Measurements from ENCODE around the gene NPB.
"Not testable (repeated sequence)": the region's sequence is repeated elsewhere in the genome, so short reads cannot be mapped to it uniquely, and the experiment has no call there.

NPB gene

DNA sequence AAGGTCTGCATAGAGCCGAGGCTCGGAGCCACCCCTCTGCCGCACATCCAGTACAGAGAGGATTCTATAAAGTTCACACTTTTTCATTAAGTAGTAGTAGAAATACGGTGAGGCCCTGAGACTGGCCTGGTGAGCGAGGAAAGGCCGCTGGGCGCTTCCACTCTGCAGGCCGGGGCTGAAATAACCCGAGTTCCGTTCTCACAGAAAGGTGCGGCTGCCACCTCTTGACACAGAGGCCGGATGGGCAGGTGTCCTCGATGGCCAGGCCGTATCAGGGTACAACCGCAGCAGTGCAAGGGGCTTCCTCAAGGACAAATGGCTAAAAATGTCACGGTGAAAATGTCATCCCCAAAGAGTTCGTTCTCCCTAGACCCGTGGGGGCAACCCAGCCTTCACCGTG lies 9.9 kb downstream of the NPB start:
- no peak for DNase-seq (ENCODE audit: low read depth)

DNA sequence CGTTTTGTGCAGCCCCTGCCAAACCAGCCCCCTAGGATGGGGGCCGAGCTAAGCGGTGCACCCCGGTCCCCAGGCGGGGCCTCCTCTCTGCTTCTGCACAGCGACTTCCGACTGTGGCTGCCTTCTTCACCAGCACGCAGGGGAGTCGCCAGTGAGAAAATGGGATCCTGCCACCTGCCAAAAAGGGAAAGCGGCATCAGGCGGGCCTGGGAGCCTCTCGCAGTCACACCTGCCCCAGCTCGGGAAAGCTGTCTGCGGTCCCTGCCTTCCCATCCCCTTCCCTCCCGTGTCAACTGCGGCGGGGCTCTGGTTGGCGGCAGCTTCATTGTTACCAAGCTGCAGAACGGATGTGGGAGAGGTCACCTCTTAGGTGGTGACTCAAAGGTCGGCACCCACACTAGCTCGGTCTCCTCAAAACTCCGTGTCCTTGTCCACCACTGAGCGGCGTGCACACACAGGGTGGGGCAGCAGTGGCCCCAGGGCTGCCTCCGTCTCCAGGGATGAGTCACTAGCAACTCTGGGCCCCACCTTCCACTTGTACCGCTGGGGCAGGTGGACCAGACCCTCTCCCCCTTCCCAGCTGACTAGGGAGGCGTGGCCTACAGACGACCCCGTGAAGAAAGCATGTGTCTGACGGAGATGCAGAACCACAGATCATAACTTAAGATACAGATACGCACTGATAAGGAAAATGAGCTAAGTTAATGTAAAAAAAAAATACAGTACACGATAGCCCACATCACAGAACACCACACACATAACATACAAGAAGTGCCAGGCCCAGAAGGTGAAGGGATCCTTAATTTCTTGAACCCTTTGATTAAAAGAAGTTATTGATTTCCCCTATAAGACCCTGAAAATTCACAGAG lies 10.6 kb downstream of the NPB start:
- DNase-seq (ENCODE audit: low read depth): no peak

DNA sequence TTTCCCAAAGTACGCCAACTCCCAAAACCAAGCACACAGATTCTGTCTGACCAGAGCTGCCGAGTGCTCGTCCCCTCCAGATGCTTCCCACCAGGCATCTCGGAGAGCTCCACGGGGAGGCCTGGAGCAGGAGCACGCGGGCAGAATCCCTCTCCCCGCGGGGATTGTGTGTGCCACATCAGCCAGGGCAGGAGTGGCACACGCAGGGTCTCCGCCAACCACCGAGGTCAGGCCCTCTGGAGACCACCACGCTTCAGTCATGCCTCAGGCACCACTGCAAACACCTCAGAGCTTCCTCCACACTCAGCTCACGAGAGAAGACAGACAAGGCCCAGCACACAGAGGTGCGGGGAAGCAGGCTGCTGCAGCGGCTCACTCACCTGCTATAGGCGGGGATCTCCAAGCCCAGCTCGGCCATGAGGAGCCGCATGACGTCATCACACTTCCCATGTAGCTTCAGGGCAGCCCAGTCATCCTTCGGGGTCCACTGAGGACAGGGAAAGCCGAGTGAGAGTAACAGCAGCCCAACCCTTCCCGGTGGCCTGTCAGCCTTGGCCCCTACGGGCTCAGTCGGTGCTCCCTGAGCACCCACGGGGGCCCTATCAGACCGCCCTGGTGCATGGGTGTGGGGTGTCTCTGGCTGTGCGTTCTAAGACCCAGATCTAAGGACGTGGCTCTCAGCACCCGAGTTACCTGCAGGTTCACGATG lies 11.5 kb downstream of the NPB start:
- DNase-seq (ENCODE audit: low read depth): no peak

DNA sequence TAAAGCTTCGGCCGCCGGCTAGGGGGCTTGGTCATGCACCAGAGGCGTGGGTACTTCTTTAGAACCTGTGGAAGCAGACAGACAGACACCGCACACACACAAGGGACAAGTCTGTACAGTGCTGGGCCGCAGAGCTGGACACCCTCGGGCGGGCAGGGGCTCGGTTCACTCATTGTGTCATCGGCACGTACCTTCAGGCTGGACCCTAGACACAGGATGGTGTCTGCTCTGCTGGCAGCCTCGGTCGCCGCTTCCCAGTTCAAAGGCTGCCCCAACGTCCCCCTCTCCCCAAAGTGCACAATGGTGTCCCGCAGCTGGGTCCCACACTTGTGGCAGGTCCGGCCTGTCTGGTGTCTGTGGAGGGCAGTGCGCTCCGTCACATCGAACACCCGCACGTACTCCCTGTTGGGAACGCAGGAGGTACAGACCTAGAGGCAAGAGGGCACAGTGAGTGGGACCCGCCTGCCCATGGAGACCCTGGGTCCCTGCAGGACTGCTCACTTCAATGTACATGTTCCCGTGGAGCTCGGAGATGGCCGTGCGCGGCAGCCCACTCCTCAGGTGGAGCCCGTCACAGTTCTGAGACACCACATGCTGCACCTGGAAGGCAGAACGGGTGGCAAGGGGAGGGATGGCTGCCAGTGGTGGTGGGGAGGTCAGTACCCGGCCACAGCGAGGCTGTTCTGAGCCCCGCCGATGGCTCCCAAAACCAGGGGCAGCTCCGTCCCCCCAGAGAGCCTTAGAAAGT lies 12.2 kb downstream of the NPB start:
- no peak for DNase-seq (ENCODE audit: low read depth)

DNA sequence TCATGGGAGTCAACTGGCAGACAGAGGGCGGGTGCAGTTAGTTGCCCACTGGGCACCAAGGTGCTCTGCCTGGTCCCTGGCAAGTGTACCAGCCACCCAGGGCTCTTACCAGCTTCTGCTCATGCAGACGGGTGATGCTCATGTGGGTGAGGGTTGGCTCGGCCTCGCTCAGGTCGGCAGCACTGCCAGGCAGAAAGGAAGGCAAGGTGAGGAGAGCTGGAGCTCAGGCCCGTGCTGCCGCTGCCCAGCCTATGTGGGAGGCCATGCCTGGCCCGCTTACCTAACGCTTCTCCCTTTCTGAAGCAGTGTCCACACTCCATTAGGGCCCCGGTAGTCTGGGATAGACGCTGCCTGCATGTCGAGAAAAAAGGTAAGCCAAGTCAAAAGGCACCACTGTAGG lies 13.3 kb downstream of the NPB start:
- DNase-seq (ENCODE audit: low read depth): no peak

DNA sequence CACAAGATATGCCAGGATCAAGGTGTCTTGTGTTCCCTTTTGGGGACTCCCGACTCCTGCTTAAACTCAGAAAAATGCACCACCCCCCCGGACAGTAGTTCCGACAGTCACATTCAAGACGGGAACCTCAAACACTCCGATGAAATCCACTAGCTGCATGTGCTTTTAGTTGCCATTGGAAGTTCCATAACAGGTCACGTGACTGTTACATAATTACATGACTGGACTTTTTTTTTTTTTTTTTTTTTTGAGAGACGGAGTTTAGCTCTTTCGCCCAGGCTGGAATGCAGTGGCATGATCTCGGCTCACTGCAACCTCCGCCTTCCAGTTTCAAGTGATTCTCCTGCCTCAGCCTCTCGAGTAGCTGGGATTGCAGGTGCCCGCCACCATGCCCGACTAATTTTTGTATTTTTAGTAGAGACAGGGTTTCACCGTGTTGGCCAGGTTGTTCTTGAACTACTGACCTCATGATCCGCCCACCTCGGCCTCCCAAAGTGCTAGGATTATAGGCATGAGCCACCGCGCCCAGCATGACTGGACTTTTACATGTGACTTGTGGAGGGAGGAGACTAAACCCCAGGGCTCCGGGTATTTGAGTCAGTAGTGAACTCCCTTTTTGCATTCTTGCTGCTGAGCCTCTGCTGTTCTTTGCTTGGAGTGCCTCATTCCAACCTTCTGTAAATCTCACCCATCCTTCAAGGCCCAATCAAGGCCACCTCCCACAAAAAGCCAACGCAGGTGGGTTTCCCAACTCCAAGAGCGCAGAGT lies 14.4 kb downstream of the NPB start:
- DNase-seq (ENCODE audit: low read depth): no peak

DNA sequence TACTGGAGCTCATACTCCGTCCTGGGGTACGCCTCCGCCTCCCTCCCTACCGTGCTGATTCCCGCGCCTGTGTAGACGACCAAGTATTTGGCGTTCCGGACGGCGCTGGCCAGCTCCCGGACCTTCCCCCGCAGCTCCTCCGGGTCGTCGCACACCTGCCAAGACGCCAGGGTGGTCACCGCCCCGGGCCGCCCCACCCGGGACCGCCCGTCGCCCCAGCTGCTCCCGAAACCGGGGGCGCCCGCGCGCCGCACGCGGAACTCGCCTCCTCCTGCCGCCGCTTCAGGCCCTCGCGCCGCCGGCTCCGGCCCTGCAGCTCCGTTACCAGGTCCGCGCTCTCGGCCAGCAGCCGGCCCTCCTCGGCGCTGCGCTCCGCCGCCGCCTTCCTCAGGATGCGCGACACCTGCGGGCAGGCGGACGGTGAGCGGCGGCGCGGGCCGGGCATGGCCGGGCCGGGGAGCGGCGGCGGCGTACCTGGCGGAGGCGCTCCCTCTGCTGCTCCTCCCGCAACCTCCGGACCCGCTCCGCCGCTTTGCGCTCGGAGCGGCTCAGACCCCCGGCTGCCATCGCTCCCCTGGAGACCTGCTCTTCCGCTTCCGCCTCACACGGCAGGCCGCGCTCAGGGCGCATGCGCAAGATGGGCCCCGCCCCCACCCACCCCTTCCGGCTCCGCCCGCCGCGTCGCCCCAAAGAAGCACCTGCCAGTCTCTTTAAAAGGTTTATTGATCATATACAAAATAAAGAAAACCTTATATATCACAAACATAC lies 15.7 kb downstream of the NPB start, which contains the start of gene SIRT7:
TSS of gene SIRT7 (minus strand) at position 612 of the 768 bp plus-strand sequence. CDS start at position 567, 45 bp downstream.
- peak; percentile 67 for DNase-seq (ENCODE audit: low read depth)

DNA sequence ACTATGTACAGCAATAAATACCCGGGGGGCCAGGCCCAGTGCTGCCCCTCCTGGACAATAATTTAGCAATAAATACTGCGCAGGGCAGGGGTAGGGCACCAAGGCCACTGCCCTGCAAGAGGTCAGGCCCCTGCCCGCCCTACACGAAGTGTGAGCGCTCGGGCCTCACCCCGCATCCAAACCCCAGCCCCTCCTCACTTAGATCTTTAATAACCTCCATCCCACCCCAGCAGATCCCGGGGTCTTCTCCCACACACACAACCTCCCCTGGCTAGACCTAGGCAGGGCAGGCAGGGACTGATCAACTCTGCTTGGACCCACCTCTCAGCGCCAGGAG lies 16.3 kb downstream of the NPB start:
- not testable (repeated sequence) for DNase-seq (ENCODE audit: low read depth)

DNA sequence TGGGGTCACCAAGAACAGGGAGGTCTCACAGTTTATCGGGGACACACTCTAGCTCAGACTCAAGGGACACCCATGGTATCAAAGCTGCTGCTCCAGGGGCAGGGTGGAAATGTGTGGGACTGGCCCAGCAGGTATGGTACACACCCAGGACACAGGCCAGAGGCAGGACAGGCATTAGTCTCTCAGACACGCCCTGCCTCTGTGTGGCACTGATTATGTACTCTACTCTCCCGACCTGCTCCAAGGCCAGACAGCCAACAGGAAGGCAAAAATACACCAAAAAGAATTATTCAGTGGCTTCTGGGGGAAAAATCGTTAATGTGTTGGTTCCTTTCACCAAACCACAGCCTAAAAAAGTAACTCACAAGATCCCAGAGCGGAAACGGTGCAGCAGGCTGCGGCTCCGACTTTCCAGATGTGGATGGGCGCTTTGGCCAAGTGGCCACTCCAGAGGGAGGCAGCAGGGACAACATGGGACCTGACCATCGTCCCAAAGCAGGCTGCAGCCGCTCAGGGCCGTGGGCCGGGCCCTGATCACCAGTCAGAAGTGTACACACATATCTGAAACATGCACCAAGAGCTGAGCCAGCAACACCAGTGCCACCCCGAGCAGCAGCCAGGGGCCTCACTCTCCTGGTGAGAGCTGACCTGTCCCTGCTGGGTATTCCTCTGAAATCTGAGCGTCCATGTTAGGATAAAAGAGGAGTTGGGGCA lies 17.0 kb downstream of the NPB start:
- DNase-seq (ENCODE audit: low read depth): no peak

DNA sequence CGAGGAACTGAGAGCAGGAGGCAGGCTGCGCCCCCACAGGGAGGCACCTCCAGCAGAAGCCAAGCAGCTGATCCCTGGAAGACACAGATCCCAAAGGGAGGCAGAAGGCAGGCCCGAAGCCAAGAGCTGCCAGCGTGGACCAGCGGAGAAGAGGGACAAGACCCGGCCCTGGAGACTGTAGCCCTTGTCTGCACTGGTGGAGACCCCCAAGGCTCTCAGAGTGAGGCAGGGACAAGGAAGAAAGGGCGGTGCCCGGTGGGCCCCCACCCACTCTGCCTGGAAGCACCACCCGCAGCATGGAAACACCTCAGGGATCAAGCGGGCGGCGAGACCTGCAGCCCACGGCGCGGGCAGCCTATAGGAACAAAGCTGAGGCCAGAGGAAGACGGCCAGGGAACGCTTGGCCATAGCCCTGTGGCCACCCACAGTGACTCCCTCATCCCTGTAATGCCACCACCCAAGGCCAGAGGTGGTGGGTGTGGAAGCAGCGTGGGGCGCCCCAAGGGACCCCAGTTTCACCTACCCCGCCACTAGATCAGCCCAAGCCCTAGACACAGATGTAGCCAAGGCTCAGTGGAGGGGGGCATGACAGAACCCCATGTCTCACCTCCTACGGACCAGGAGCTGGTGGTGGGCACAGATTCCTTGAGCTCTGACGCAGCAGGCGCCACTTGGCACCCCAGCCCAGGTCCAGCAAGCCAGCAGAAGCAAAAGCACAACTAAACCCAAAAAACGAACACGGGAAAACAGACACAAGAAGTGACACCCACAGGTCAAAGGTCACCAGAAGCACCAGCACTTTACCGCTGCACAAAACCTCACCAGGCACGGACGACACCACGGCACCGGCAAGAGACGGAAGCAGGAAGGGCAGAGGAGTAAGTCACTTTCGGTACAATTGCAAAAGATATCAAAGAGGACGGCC lies 18.8 kb downstream of the NPB start:
- no peak for DNase-seq (ENCODE audit: low read depth)

DNA sequence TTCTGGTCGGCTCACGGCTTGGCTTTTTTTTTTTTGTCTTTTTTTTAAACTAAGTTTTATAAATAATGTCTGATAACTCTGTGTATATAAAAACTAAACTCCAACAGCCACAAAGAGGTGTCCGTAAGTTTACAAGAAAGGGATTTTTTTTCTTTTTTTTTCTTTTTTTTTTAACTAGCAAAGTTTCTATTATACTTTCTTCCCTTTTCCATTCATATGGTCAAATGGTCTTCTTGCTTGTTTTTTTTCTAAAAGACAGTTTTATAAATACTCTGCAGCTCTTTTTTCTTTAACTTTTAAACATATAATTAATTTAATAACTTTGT lies 19.5 kb downstream of the NPB start:
- no peak for DNase-seq (ENCODE audit: low read depth)

DNA sequence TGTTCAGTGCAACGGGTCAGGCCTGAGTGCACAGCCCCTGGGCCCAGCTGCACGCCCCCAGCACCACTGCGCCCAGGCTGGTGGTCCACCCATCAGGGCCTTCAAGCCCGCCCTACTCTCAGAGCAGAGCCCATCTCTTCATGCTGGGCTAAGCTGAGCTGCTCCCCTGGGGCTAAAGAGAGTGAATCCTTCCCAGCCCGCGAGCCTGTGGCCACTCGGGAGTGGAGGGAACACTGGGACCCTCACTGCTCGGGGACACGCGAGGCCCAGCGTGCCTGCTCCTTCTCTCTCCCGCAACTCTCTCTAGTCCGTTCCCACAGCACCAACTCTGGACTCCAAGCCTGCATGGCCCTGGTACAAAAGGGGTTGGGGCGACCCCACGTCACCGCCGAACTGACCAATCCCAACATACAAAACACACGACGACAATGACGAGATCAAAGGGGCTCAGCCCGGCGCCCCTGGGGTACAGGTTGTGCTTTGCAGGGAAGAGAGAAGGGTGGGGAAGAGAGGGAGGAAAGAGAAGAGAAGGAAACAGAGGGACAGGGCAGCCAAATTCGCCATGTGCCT lies 20.0 kb downstream of the NPB start:
- DNase-seq (ENCODE audit: low read depth): no peak

DNA sequence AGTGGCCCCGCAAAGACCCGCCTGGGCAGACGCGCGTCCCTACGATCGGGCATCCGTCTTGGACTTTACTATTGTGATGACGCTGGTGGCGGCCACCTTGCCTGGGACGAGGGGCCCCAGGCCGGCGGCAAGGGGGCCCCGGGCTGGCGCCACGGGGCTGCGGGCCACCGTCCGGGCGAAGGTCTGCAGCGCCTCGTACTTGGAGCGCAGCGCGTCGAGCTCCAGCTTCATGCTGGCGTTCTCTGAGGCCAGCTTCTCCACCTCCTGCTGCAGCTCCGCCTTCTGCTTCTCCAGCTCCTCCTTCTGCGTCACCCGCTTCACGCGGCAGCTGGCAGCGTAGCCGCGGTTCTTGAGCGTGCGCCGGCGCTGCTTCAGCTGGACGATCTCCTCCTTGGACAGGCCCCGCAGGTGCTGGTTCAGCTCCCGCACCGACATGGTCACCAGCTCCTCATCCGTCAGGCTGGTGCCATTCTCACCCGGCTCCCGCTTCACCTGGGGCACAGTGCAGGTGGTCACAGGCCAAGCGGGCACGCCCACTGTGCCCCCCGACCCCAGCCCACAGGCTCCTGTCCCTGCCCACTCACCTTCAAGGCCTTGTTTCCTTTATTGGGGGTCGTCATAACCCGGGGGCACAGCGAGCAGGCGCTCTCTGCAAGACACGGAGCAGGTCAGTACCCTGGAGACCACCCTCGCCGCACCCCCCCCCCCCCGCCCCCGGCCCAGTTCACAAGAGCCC lies 20.7 kb downstream of the NPB start:
- no peak for DNase-seq (ENCODE audit: low read depth)

DNA sequence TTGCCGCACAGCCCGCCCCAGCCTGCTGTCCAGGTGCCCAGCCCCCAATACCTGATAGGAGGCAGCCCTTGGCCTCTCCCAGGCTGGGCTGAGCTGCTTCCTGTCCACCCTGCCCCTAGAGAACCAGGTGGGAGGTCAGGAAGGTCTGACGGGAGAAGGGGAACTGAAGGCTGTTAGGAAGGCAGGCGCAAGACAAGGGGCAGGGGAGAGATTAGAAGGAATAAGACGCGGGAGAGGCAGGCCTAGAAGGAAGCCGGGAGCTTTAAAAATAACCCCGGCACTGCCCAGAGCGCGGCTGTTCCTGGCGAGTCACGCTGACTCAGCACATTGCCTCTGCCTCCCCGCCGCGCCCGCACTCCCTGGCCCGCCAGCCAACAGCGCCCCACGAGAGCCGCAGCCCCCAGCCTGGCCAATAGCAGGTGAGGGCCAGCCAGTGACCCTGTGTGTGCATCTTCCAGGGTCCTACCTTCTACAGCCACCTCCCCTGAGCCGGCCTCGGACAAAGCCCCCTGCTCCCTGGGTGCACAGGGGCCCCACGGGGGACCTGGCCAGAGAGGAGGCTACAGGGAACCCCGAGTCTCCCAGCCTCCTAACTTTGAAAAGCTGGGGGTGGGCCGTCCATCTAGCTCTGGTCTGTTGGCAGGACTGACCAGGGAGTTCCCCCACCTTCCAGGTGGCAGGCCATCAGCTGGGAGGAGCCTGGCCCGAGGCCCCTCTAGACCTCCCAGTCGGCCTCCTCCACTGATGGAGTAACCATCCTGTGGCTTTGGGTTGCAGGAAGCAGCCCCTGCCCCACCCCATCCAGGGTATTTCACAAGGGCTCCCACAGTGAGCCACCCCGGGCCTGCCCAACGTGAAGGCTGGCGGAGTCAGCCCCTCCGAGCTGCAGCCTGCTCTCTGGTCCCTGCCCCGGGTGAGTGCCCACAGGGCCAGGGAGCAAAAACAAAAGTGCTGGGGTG lies 21.5 kb downstream of the NPB start:
- DNase-seq (ENCODE audit: low read depth): no peak

DNA sequence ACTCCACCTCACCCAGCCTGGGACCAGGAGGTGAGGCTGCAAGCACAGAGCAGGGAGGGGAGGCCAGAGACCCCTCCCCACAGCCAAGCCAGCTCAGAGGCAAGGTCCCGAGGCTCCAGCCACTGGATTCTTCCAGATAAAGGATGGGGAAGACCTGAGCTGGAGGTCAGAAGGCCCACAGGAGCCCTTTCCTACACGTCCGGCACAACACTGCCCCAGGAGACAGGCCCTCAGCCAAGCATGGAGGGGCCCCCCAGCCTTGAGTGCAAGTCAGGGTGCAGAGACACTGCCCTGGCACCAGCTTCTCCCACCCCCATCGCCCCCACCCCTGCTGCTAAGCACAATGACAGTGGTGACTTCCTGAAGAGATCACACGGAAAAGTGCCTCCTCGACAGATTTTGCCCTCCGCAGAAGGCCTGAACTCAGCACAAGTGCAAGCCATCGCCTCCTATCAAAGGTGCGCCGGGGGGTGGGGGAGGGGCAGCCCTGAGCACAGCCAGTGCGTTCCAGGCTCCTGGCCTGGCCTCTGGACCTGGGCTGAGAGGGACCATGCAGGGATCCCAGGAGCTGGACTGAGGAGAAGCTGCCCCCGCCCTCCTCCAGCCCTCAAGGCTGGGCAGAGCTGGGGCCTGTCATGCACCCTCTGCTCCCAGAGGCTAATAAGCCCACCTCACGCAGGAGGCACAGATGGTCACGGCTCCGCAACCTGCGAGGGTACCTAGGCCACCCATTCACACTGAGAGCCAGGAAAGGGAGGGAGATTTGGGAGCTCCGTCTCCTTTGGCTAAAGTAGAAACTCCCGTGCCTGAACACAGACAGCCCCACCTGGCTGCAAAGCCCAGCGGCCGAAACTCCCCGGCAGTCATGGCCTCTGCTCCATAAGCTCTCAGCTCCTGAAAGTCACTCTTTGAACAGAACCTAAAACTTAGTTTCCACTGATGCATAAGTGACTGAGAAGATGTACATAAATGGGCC lies 22.8 kb downstream of the NPB start:
- no peak for DNase-seq (ENCODE audit: low read depth)

DNA sequence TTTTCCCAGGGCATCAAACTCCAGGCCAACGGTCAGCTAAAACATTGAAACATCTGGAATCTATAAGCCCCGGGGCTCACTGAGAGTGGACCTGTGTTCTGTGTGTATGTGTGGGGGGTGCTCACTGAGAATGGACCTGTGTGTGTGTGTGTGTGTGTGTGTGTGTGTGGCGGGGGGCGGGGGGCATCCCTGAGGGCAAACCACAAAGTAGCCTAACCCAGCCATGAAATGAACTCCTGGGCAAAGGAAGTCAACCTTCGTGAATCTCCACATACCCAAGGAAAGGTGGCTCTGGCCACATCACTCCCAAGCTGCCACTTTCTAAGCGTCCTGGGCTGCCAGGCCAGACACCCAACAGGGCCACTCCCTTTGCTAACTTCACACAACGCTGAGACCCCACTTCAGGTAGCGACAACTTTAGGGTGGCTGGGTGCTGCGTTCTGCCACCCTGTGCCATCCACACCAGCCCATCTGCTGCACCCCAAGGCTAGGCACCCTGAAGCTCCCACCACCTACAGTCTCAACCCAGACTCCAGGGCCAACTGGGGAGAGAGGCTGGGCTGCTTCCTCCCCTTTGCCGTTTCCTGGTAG lies 23.9 kb downstream of the NPB start:
- no peak for DNase-seq (ENCODE audit: low read depth)
